HUES64 (cell line): ENCODE data around the gene GATAD2B.
"Not testable (repeated sequence)": the region's sequence is repeated elsewhere in the genome, so short reads cannot be mapped to it uniquely, and the experiment has no call there.

Experiments
- H3K27ac ChIP-seq: 2 replicates; pipeline ENCODE4 v1.7.0; 2013; ENCODE audit warnings: low read depth, low read length, inconsistent platforms
- H3K27me3 ChIP-seq: 2 replicates; pipeline ENCODE4 v1.6.1; 2013; ENCODE audit warnings: mild to moderate bottlenecking, low read length; ENCODE audit not compliant: insufficient read depth
- H3K36me3 ChIP-seq: 2 replicates; pipeline ENCODE4 v1.6.1; 2013; ENCODE audit warnings: mild to moderate bottlenecking, low read length; ENCODE audit not compliant: insufficient read depth
- H3K4me1 ChIP-seq: 2 replicates; pipeline ENCODE4 v1.6.1; 2013; ENCODE audit warnings: mild to moderate bottlenecking, low read length, moderate library complexity; ENCODE audit not compliant: insufficient read depth
- H3K4me3 ChIP-seq: 2 replicates; pipeline ENCODE4 v1.5.1; 2013; ENCODE audit warnings: mild to moderate bottlenecking, low read length, moderate library complexity
- H3K9ac ChIP-seq: 2 replicates; pipeline ENCODE4 v1.6.1; 2013; ENCODE audit warnings: mild to moderate bottlenecking, low read depth, low read length
- H3K9me3 ChIP-seq: 2 replicates; pipeline ENCODE4 v1.6.1; 2013; ENCODE audit warnings: low read depth, low read length; ENCODE audit not compliant: insufficient read depth
- WGBS: fragments of 150-250, 120-280 bp; methylation state at CpG from one replicate; pipeline ENCODE4 v1.1.7; 2013; ENCODE audit warnings: missing lambda C conversion rate; 5-methylcytosine and 5-hydroxymethylcytosine counted together

GATAD2B gene

DNA sequence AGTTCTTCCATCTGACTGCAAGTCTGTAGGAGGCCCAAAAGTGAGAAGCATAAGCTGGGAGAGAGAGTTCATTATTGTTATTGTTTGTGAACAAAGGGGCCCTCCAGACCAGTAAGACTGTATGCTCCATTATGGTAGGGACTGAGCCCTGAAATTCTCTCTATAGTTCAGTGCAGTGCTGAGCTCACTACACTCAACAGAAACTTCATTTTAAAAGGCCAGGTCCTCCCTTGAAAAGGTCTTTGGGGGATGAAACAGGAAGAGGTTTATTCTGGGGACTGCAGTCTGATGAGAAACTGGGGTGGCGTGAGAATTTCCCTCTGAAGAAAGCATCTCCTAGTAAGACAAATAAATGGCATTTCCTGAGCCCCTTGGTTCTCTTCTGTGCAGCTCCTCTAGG lies 5.5 kb upstream of the GATAD2B start:
- Histone ChIP-seq H3K4me3 (no peak overlapping the region), H3K36me3 (peaks cover 26% of the 10 kb centered on the region), H3K27ac (no peak overlapping the region), H3K9me3 (no peaks in the 10 kb centered on the region), H3K9ac (no peak overlapping the region), H3K4me1 (no peaks in the 10 kb centered on the region), H3K27me3 (no peaks in the 10 kb centered on the region)
- 88% methylated on average over 1 of the region's 1 CpG for WGBS

DNA sequence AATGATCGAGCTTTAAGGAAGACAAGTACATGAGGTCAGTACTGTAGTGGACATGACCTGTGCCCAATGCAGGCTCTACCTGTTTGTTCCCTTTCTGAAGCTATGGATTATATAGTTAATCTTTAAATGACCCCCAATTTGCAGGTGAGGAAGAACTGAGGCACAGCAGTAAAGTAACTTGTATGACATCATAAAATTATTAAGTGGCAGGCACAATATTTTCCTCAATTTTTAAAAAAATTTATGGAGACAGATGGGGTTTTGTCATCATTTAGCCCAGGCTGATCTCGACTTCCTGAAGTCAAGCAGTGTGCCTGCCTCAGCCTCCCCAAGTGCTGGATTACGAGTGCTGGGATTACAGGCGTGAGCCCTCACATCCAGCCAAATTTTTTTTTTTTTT lies 3.6 kb upstream of the GATAD2B start:
- H3K4me3 ChIP-seq, result no peak overlapping the region
- no peaks in the 10 kb centered on the region for H3K27me3 ChIP-seq
- no peak overlapping the region for H3K9ac ChIP-seq
- H3K36me3 ChIP-seq, result peaks cover 12% of the 10 kb centered on the region; the same call in 1 of the 2 replicates
- 94% methylated on average over 4 of the region's 4 CpGs for WGBS
- H3K9me3 ChIP-seq, result no peaks in the 10 kb centered on the region
- peaks cover 1% of the 10 kb centered on the region; the same call in 1 of the 2 replicates for H3K4me1 ChIP-seq
- no peak overlapping the region for H3K27ac ChIP-seq

DNA sequence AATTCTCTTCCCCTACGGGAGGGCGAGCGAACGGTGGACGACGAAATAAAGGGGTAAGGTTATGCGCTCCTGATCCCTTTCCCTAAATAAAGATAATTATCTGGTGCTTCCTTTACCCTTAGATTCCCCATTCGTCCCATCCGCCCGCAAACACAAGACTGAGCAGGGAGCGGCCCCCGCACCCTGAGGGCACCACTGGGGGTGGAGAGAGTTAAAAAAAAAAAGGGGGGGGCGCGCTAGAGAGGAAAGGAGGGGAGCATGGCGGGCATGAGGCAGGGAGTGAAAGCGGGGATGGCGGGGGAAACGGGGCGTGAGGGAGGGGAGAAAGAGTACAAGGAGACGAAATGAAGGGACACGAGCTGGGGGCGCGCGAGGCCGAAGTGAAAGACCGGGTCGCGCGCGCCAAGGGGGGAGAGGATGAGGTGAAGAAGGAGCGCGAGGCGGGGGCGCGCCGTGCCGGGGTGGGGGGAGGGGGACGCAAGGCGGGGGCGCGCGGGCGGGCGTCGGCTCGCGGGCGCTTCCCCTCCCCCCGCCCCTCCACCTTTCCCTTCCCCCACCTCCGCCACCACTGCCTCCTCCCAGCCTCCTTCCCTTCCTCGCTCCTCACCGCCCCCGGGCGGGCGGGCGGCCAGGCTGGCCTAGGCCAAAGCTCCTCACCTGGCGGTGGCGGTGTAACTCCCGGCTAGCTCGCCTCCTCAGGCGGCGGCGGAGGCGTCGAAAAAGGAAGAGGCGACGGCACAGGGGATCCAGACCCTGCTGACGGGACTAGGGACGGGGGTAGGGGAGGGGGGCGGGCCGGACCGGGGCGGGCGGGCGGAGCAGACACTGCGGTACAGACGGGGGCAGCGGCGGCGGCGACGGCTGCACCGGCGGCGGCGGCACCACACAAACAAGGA lies 448 bp downstream of the GATAD2B start:
- Histone ChIP-seq H3K27ac (peak overlapping the region; percentile 99), H3K4me1 (peaks cover 22% of the 10 kb centered on the region), H3K4me3 (peak overlapping the region; percentile 86), H3K9me3 (no peaks in the 10 kb centered on the region), H3K27me3 (no peaks in the 10 kb centered on the region), H3K9ac (peak overlapping the region; percentile 84), H3K36me3 (peaks cover 10% of the 10 kb centered on the region; the same call in 1 of the 2 replicates)
- under 1% methylated on average over 56 of the region's 86 CpGs for WGBS

DNA sequence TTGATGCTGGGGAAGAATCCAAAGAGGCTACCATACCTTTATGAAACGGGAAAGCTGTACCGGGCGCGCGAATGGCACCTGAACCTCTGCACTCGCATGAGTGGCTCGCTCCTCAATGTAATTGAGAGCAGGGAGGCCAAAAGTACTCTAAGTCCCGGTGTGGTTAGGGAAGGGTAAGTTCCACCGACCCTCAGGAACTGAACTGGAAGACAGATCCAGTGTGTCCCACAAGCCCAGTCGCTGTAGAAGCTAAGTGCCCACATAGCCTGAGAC lies 1.0 kb downstream of the GATAD2B start:
- 2% methylated on average over 10 of the region's 10 CpGs for WGBS
- Histone ChIP-seq H3K36me3 (peaks cover 10% of the 10 kb centered on the region; the same call in 1 of the 2 replicates), H3K4me1 (peaks cover 22% of the 10 kb centered on the region), H3K27ac (peak overlapping the region; percentile 99), H3K9me3 (no peaks in the 10 kb centered on the region), H3K4me3 (peak overlapping the region; percentile 86), H3K27me3 (no peaks in the 10 kb centered on the region), H3K9ac (peak overlapping the region; percentile 84)

DNA sequence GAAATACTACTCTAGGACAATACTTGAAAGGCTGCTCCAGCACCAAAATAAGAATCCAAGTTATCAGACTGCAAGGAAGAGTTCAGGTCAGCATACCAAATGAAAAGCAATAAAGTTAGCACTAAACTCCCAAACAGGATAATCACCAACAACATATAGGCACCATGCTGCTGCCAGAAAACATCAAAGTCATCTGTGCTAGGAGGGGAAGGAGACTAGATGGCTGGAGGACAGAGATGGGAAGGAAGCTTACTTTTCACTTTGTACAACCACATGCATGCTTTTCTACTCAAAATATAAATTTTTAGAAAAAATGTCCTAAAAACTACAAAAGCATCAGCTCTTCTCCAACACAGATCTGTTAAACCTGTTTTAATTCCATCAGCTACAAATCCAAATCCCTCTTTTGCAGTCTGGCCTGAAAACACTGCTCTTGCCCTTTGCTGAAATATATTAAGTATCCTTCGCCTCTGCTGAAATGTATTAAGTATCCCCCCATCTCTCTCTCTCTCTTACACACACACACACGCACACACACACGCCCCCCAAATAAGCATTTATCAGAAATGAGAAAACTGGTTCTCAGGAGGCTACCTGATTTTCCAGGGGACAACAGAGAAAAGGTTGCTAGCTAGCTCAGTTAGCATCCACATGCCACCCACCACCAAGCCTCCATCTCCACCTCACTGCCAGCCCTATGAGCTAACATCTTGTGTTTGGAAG lies 1.5 kb downstream of the GATAD2B start:
- Histone ChIP-seq H3K36me3 (peaks cover 14% of the 10 kb centered on the region), H3K4me1 (peaks cover 22% of the 10 kb centered on the region), H3K27ac (peak overlapping the region; percentile 99; the same call in 1 of the 2 replicates), H3K9ac (peak overlapping the region; percentile 84), H3K27me3 (no peaks in the 10 kb centered on the region), H3K9me3 (no peaks in the 10 kb centered on the region), H3K4me3 (peak overlapping the region; percentile 86)
- 35% methylated on average over 3 of the region's 3 CpGs for WGBS

DNA sequence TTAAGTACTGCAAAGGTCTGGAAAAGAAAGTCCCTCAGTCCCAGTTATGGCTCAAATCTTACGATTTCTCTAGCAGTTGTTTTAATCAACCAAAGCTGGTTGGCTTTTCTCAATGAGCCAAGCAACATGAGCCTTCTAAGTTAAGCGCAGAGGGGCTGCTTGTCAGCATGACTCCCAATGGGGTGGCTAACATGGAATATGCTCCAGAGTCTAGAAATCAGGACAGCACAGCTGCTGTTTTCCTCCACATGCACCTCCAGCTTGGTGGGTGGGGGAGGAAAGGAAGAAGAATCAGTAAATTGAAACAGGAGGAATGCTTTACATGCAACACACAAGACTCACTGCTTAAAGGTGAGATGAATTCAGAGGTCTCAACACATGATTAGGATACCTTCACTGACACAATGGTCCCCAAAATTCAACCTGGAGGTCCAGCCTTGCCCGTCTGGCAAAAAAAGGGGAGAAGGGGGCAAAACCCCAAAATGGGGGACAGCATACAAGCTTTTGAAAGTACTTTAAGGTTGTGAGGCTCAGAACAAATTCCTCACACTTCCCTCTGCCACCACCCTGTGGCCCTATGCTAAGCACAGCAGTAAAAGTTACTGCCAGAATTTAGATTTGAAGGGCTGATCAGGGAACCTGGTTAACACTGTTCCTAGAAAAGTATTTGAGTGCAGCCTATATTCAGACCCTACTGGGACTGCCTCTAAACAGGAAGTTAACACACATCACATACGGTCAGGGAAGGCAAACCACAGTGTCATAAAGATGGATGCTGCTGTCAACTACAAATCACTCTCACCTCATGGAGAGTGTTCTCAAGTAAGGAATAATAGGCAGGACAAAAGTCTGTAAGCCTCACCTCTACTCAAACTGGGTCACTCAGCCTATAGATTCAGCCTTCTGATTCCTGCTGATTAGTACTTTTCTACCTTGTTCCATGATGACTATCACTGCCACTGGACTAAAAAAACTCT lies 2.6 kb downstream of the GATAD2B start:
- H3K4me1 ChIP-seq, result peaks cover 22% of the 10 kb centered on the region

DNA sequence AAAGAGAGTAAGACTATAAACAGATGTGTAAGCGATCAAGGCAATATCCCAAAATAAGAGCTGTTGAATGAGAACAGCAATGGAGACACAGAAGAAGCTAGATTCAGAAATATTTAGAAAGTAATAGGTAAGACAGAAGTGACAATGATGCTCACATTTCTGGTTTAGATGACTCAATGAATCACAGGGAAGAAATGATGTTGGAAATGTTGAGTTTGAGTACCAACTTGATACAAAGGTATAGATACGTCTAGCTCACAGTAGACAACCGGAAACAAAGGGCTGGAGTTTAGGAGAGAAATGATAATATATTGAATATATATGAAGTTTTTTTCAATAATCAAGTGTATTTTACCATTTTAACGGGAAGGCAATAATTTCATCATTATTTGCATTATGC lies 6.5 kb downstream of the GATAD2B start:
- no peaks in the 10 kb centered on the region for H3K9me3 ChIP-seq
- H3K9ac ChIP-seq, result no peak overlapping the region
- no peak overlapping the region for H3K27ac ChIP-seq
- WGBS, result 98% methylated on average over 3 of the region's 4 CpGs
- peaks cover 18% of the 10 kb centered on the region for H3K36me3 ChIP-seq
- peaks cover 19% of the 10 kb centered on the region for H3K4me1 ChIP-seq
- no peaks in the 10 kb centered on the region for H3K27me3 ChIP-seq
- no peak overlapping the region for H3K4me3 ChIP-seq

More for the DNA sequence above, 2.6 kb downstream of the GATAD2B start:
- Histone ChIP-seq H3K9me3 (no peaks in the 10 kb centered on the region), H3K36me3 (peaks cover 18% of the 10 kb centered on the region), H3K4me3 (peak overlapping the region; percentile 86), H3K9ac (0 out of 2 replicates have a peak overlapping the region, but pooled peaks have one; percentile 3), H3K27me3 (no peaks in the 10 kb centered on the region), H3K27ac (no peak overlapping the region)
- WGBS, result 82% methylated on average over 4 of the region's 4 CpGs

DNA sequence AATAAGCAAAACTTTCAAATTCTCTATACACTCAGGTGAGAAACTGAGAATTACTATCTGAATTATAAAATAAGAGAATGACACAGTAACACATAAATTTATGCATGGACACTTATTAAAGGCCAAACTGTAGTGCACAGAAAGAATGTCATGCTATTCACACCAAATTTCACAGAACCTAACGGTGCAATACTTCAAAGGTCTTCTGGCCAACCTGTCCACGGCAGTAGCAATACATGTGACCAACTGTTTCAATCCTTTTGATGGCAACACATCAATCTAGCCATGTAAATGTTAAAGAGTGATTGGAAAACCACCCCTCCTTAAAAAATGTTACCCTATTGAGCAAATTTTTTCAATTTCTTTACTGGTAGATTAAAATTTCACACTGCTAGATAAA lies 10.4 kb downstream of the GATAD2B start:
- no peaks in the 10 kb centered on the region for H3K4me1 ChIP-seq
- no peak overlapping the region for H3K9ac ChIP-seq
- WGBS, result 92% methylated on average over 2 of the region's 2 CpGs

DNA sequence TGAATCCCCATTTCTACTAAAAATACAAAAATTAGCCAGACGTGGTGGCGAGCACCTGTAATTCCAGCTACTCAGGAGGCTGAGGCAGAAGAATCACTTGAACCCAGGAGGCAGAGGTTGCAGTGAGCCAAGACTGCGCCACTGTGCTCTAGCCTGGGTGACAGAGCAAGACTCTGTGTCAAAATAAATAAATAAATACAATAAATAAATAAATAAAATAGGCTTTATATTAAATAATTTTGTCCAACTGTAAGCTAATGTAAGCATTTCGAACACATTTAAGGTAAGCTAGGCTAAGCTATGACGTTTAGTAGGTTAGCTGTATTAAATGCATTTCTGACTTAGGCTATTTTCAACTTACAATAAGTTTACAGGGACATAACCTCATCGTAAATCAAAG lies 12.2 kb downstream of the GATAD2B start:
- not testable (repeated sequence) for H3K9me3 ChIP-seq, H3K27ac ChIP-seq, H3K36me3 ChIP-seq, H3K4me3 ChIP-seq, H3K9ac ChIP-seq, H3K27me3 ChIP-seq, H3K4me1 ChIP-seq
- WGBS, result 95% methylated on average over 5 of the region's 6 CpGs

More for the DNA sequence above, 10.4 kb downstream of the GATAD2B start:
- Histone ChIP-seq H3K27ac (no peak overlapping the region), H3K36me3 (peaks cover 14% of the 10 kb centered on the region), H3K4me3 (no peak overlapping the region), H3K27me3 (no peaks in the 10 kb centered on the region), H3K9me3 (no peaks in the 10 kb centered on the region)

DNA sequence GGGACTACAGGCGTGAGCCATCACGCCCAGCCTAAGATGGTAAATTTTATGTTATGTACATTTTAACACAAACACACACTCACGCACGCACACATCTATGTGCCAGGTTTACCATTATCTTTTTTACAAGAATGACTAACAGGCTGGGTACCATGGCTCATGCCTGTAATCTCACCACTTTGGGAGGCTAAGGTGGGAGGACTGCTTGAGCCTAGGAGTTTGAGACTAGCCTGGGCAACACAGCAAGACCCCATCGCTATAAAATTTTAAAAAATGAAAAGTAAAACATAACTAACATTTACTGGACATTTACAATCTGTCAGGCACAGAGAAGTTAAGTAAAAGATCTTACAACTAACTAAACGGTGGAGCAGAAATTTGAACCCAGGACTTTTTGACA lies 14.7 kb downstream of the GATAD2B start:
- Histone ChIP-seq H3K4me1 (no peaks in the 10 kb centered on the region), H3K9me3 (no peaks in the 10 kb centered on the region), H3K27me3 (no peaks in the 10 kb centered on the region), H3K9ac (no peak overlapping the region), H3K4me3 (no peak overlapping the region), H3K36me3 (peaks cover 12% of the 10 kb centered on the region; the same call in 1 of the 2 replicates), H3K27ac (no peak overlapping the region)
- WGBS, result over 99% methylated on average over 4 of the region's 6 CpGs
